B cell (primary cell): Measurements from ENCODE around the gene PMF1. TPM values are rescaled to one million over a fixed set of nuclear protein-coding genes. Genes with fewer than 3 reads are reported as not detected.

Experiments
- ATAC-seq: fragments of 200-7000 bp; cut with Tn5 transposase; one replicate; pipeline ENCODE4 v1.10.0; 2021; ENCODE audit warnings: low read depth, mild to moderate bottlenecking, moderate number of reproducible peaks, moderate library complexity
- CTCF ChIA-PET: fragments of 350-600 bp; sonication (Branson Sonifier 250); formaldehyde crosslinking; loops from one replicate; lab custom pipeline; 2021; ENCODE audit warnings: antibody characterized with exemption, inconsistent platforms; lab: Charles Lee
- POLR2A ChIA-PET: fragments of 350-600 bp; sonication (Branson Sonifier 250); formaldehyde crosslinking; loops from one replicate; lab custom pipeline; 2021; ENCODE audit warnings: antibody characterized with exemption; lab: Charles Lee
- DNase-seq: peaks from one replicate; pipeline ENCODE4 v3.0.0; 2013
- H2AFZ ChIP-seq: 2 replicates; pipeline ENCODE4 v1.6.1; 2012; ENCODE audit warnings: mild to moderate bottlenecking, low read depth, low read length; ENCODE audit not compliant: insufficient read depth, poor library complexity, severe bottlenecking
- H3K27ac ChIP-seq, 2 donors: 1 replicate in 1 of 2; 2 replicates in 1 of 2; pipeline ENCODE4 v1.5.1; 2012 to 2013; ENCODE audit warnings: low read length in 2 of 2, mild to moderate bottlenecking in 2 of 2, moderate library complexity in 1 of 2
- H3K27me3 ChIP-seq, 4 experiments: fragments of 200-600 bp in 1 of 4; sonication (generic) in 1 of 4; replicated peaks in 1 of 4; 1 replicate in 2 of 4; 2 replicates in 2 of 4; pipeline versions ENCODE4 v1.6.1 to v1.7.0; 2013 to 2016; ENCODE audit warnings: low read length in 3 of 4, mild to moderate bottlenecking in 2 of 4, mixed read lengths in 1 of 4, moderate library complexity in 1 of 4; ENCODE audit not compliant: insufficient read depth in 4 of 4, control insufficient read depth in 3 of 4; ENCODE audit errors: control extremely low read depth in 1 of 4
- H3K36me3 ChIP-seq, 2 experiments: replicated peaks in 1 of 2; 1 replicate in 1 of 2; 2 replicates in 1 of 2; pipeline versions ENCODE4 v1.6.1 to v1.7.1; 2013; ENCODE audit warnings: low read length in 1 of 2; ENCODE audit not compliant: insufficient read depth in 2 of 2, control insufficient read depth in 1 of 2; ENCODE audit errors: control extremely low read depth in 1 of 2, extremely low read depth in 1 of 2
- H3K4me1 ChIP-seq, 2 donors: fragments of 200-600 bp in 1 of 2; sonication (generic) in 1 of 2; 1 replicate in 1 of 2; 2 replicates in 1 of 2; pipeline versions ENCODE4 v1.5.1 to v1.6.1; 2013 to 2017; ENCODE audit warnings: low read length in 2 of 2; ENCODE audit not compliant: control insufficient read depth in 2 of 2, insufficient read depth in 2 of 2
- H3K4me2 ChIP-seq: replicated peaks from 2 replicates; pipeline ENCODE3; 2012; ENCODE audit warnings: mild to moderate bottlenecking, low read depth, low read length; ENCODE audit not compliant: poor library complexity, severe bottlenecking
- H3K4me3 ChIP-seq, 5 experiments: fragments of 200-600 bp in 1 of 5; sonication (generic) in 1 of 5; 1 replicate in 3 of 5; 2 replicates in 2 of 5; pipeline versions ENCODE4 v1.5.1 to v1.7.0; 2011 to 2016; ENCODE audit warnings: low read length in 4 of 5, mild to moderate bottlenecking in 4 of 5, low read depth in 2 of 5, control low read depth in 1 of 5, moderate library complexity in 1 of 5; ENCODE audit not compliant: insufficient read depth in 1 of 5; ENCODE audit errors: control extremely low read depth in 1 of 5, extremely low read depth in 1 of 5
- H3K79me2 ChIP-seq: fragments of 200-600 bp; sonication (generic); one replicate; pipeline ENCODE4 v1.6.0; 2016; ENCODE audit warnings: low read length; ENCODE audit not compliant: control insufficient read depth, insufficient read depth
- H3K9ac ChIP-seq: fragments of 200-600 bp; sonication (generic); 2 replicates; pipeline ENCODE4 v1.6.1; 2017; ENCODE audit warnings: mild to moderate bottlenecking, low read length, moderate library complexity
- H3K9me3 ChIP-seq, 3 donors: one replicate each; pipeline versions ENCODE4 v1.6.1 to v1.7.1; 2013; ENCODE audit warnings: low read length in 2 of 3; ENCODE audit not compliant: control insufficient read depth in 2 of 3, insufficient read depth in 1 of 3; ENCODE audit errors: control extremely low read depth in 1 of 3
- H4K20me1 ChIP-seq: 2 replicates; pipeline ENCODE4 v1.6.0; 2012; ENCODE audit warnings: mild to moderate bottlenecking, low read length; ENCODE audit not compliant: insufficient read depth, control insufficient read depth, poor library complexity, severe bottlenecking
- H3K27ac Mint-ChIP-seq: one replicate; pipeline ENCODE4 v1.8.0; 2021; ENCODE audit warnings: mixed read lengths
- H3K27me3 Mint-ChIP-seq: one replicate; pipeline ENCODE4 v1.8.0; 2021; ENCODE audit warnings: mixed read lengths
- H3K4me1 Mint-ChIP-seq: one replicate; pipeline ENCODE4 v1.8.0; 2021; ENCODE audit warnings: mixed read lengths
- H3K4me3 Mint-ChIP-seq: one replicate; pipeline ENCODE4 v1.8.0; 2021; ENCODE audit warnings: mixed read lengths
- H3K9me3 Mint-ChIP-seq: one replicate; pipeline ENCODE4 v1.8.0; 2022; ENCODE audit warnings: mixed read lengths; ENCODE audit not compliant: insufficient read depth
- EZH2 ChIP-seq: IDR thresholded peaks from 2 replicates; pipeline ENCODE4 v1.6.1; 2012; ENCODE audit warnings: borderline replicate concordance, low read depth, mild to moderate bottlenecking, moderate library complexity, low read length; ENCODE audit not compliant: insufficient read depth, poor library complexity, severe bottlenecking
- WGBS: methylation state at CpG from one replicate; pipeline ENCODE4 v1.1.5; 2013; ENCODE audit warnings: missing lambda C conversion rate; ENCODE audit not compliant: insufficient coverage; 5-methylcytosine and 5-hydroxymethylcytosine counted together
- intact Hi-C: fragments of 100-400 bp; cut with micrococcal nuclease; formaldehyde crosslinking; loops from one replicate; pipeline ENCODE4 v1.10.0; 2022
- polyA plus RNA-seq: library from polyadenylated mRNA; depleted of rRNA; stranded (reverse); fragments of >200 nt; gene quantifications from 2 replicates; pipeline ENCODE4 v1.2.3, GENCODE V29; 2012
- total RNA-seq, 2 donors: library from RNA; stranded (reverse); fragments of 120-200 nt in 1 of 2; gene quantifications; 1 replicate in 1 of 2; 2 replicates in 1 of 2; pipeline versions ENCODE4 v1.2.3 to v1.2.4, GENCODE V29; 2013 to 2022
- TF ChIP-seq, protein P1 (sequence below): fragments of 200-600 bp; IDR thresholded peaks from one replicate; pipeline ENCODE4 v1.8.0; 2022; ENCODE audit warnings: antibody characterized with exemption, mild to moderate bottlenecking

Gene PMF1
- total and polyA plus RNA-seq, 2 donors (not counting 1 experiment from before 2014, with no cell fraction given): 58.3 to 101 TPM

DNA sequence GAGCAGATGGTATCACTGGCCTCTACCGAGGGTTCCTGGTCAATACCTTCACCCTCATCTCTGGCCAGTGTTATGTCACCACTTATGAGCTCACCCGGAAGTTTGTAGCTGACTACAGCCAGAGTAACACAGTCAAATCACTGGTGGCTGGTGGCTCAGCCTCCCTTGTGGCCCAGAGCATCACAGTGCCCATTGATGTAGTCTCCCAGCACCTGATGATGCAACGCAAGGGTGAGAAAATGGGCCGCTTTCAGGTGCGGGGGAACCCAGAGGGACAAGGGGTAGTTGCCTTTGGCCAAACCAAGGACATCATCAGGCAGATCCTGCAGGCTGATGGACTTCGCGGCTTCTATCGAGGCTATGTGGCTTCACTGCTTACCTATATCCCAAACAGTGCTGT, 12.8 kb upstream of the PMF1 start:
- Mint-ChIP-seq H3K4me3 (no peak overlapping the region), H3K27ac (no peak overlapping the region), H3K27me3 (no peaks in the 10 kb centered on the region), H3K9me3 (no peaks in the 10 kb centered on the region), H3K4me1 (peaks cover 32% of the 10 kb centered on the region)
- Histone ChIP-seq H3K4me2 (no peak overlapping the region), H3K36me3 (peaks cover 0 to 52% of the 10 kb centered on the region in 2 experiments), H3K4me1 (peaks cover 0 to 5% of the 10 kb centered on the region in 2 donors), H3K27me3 (no peaks in the 10 kb centered on the region), H3K9ac (no peak overlapping the region), H3K27ac (no peak overlapping the region), H2AFZ (no peak overlapping the region), H3K4me3 (no peak overlapping the region), H3K79me2 (peaks cover 78% of the 10 kb centered on the region), H3K9me3 (no peaks in the 10 kb centered on the region), H4K20me1 (peaks cover 35% of the 10 kb centered on the region)
- intact Hi-C loops: no loop called here
- POLR2A ChIA-PET: interaction anchor here (0.6 kb wide), 2 partner anchors 11 to 36 kb away, joined by 4 to 6 read pairs; no protein-coding TSS in a partner anchor
- CTCF ChIA-PET: interaction anchor here (0.7 to 5.7 kb wide), 5 partner anchors 25 to 103 kb away, joined by 3 to 27 read pairs (median 4); no protein-coding TSS in a partner anchor
- WGBS: 96% methylated on average over 5 of the region's 8 CpGs
- no peak for TF ChIP-seq EZH2
- TF ChIP-seq, protein P1, sequence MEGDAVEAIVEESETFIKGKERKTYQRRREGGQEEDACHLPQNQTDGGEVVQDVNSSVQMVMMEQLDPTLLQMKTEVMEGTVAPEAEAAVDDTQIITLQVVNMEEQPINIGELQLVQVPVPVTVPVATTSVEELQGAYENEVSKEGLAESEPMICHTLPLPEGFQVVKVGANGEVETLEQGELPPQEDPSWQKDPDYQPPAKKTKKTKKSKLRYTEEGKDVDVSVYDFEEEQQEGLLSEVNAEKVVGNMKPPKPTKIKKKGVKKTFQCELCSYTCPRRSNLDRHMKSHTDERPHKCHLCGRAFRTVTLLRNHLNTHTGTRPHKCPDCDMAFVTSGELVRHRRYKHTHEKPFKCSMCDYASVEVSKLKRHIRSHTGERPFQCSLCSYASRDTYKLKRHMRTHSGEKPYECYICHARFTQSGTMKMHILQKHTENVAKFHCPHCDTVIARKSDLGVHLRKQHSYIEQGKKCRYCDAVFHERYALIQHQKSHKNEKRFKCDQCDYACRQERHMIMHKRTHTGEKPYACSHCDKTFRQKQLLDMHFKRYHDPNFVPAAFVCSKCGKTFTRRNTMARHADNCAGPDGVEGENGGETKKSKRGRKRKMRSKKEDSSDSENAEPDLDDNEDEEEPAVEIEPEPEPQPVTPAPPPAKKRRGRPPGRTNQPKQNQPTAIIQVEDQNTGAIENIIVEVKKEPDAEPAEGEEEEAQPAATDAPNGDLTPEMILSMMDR: no peak
- DNase-seq: no peak
- ATAC-seq: no peak

DNA sequence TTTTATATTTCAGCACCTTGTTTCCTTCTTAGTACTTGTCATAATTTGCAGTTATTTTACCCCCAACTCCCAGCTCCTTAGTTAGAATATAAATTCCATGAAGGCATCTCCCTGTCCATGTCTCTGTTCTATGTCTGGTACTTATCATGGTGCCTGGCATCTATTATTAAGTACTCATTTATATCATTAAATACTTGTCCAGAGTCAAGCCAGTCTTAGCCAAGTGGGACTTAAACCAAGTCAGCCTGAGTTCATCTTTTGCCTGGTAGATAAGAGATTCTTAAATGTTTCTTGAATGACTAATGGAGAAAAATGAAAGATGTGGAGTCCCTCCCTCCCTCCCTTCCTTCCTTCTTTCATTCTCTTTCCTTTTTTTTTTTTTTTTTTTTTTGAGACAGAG, 9.5 kb upstream of the PMF1 start:
- peaks cover 71% of the 10 kb centered on the region for H3K79me2 ChIP-seq
- Mint-ChIP-seq H3K4me1 (peaks cover 13% of the 10 kb centered on the region), H3K27ac (no peak overlapping the region), H3K27me3 (no peaks in the 10 kb centered on the region), H3K4me3 (no peak overlapping the region), H3K9me3 (no peaks in the 10 kb centered on the region)
- DNase-seq (no peak), ATAC-seq (no peak)
- no peaks in the 10 kb centered on the region for H3K9me3 ChIP-seq
- no peaks in the 10 kb centered on the region for H3K27me3 ChIP-seq
- no peak overlapping the region for H2AFZ ChIP-seq
- H3K27ac ChIP-seq: no peak overlapping the region
- peaks cover 0 to 5% of the 10 kb centered on the region in 2 donors for H3K4me1 ChIP-seq
- intact Hi-C loops: no loop called here
- CTCF ChIA-PET: no interaction called here
- POLR2A ChIA-PET: no interaction called here
- H4K20me1 ChIP-seq: peaks cover 21% of the 10 kb centered on the region
- TF ChIP-seq EZH2: no peak
- TF ChIP-seq, protein P1: no peak
- no peak overlapping the region for H3K4me2 ChIP-seq
- H3K4me3 ChIP-seq: no peak overlapping the region
- H3K36me3 ChIP-seq: peaks cover 0 to 42% of the 10 kb centered on the region in 2 experiments
- H3K9ac ChIP-seq: no peak overlapping the region
